Urinary bladder (tissue), 4 donors: ENCODE data around the gene MYB. TPM values are rescaled to one million over a fixed set of nuclear protein-coding genes. Genes with fewer than 3 reads are reported as not detected.
"Not testable (repeated sequence)": the region's sequence is repeated elsewhere in the genome, so short reads cannot be mapped to it uniquely, and the experiment has no call there.

Experiments
- DNase-seq: peaks from one replicate; pipeline ENCODE4 v3.0.0-alpha.2; 2015; ENCODE audit errors: extremely low spot score
- H3K27ac ChIP-seq: one replicate; pipeline ENCODE4 v1.5.1; 2013; ENCODE audit warnings: low read depth, mild to moderate bottlenecking, moderate library complexity
- H3K36me3 ChIP-seq: one replicate; pipeline ENCODE4 v1.6.1; 2013; ENCODE audit warnings: mild to moderate bottlenecking, moderate library complexity; ENCODE audit not compliant: insufficient read depth
- H3K4me1 ChIP-seq: one replicate; pipeline ENCODE4 v1.6.1; 2013; ENCODE audit warnings: mild to moderate bottlenecking, moderate library complexity; ENCODE audit not compliant: insufficient read depth
- H3K4me3 ChIP-seq: one replicate; pipeline ENCODE4 v1.5.1; 2013; ENCODE audit warnings: low read depth, low read length
- WGBS: extraction: QIAGEN DNeasy Blood & Tissue Kit; methylation state at CpG from one replicate; pipeline ENCODE4 v1.1.7; 2013; 5-methylcytosine and 5-hydroxymethylcytosine counted together
- polyA plus RNA-seq: library from polyadenylated mRNA; stranded (reverse); fragments of 200-250 nt; gene quantifications from one replicate; pipeline ENCODE4 v1.2.3, GENCODE V29; 2013
- total RNA-seq: library from RNA; depleted of rRNA; stranded (reverse); fragments of >200 nt; gene quantifications from one replicate; pipeline ENCODE4 v1.2.3, GENCODE V29; 2014
- donor health status: healthy with polysubstance abuse.
- donor health status: healthy.

Gene MYB
- total and polyA plus RNA-seq, 2 donors, result 0.18 to 2.1 TPM

GRCh38 chr6:135244805-135245204 is 63.7 kb downstream of the MYB start:
- H3K27ac ChIP-seq, result no peak overlapping the region
- DNase-seq, result no peak
- H3K36me3 ChIP-seq, result no peaks in the 10 kb centered on the region
- H3K4me1 ChIP-seq, result no peaks in the 10 kb centered on the region
- H3K4me3 ChIP-seq, result no peak overlapping the region
- 74% methylated on average over 6 of the region's 6 CpGs for WGBS

DNA sequence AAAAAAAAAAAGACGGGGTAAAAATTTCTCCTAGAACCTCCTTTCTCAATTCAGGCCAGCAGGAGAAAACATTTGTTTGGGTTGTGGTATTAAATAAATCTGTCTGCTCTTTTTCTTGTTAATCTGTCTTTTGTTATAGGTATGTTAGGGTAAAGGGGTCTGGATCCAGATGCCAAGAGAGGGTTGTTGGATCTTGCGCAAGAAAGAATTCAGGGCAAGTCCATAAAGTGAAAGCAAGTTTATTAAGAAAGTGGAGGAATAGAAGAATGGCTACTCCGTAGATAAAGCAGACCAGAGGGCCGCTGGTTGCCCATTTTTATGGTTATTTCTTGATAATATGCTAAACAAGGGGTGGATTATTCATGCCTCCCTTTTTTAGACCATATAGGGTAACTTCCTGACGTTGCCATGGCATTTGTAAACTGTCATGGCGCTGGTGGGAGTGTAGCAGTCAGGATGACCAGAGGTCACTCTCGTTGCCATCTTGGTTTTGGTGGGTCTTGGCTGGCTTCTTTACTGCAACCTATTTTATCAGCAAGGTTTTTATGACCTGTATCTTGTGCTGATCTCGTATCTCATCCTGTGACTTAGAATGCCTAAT is 65.4 kb downstream of the MYB start:
- H3K4me1 ChIP-seq, H3K4me3 ChIP-seq, H3K36me3 ChIP-seq, H3K27ac ChIP-seq, DNase-seq: not testable (repeated sequence)
- WGBS, result 78% methylated on average over 8 of the region's 8 CpGs

DNA sequence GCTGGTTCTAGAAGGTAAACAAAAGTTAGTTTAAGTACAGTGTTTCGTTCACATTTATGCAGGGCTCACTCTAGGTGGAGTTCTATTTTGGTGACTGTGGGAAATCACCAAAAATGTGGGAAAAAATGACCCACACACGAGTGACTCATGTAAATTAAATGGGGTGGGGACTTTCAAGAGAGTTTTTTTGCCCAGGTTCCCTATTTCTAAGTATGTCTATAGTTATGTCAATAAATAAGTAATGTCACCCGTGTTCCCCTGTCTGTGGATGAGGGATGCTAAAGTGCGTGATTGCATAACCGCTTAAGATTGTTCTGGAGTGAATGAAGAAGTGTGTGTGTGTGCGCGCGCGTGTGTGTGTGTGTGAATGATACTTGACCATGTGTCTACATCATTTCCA is 69.1 kb downstream of the MYB start:
- H3K4me1 ChIP-seq, result no peaks in the 10 kb centered on the region
- 86% methylated on average over 9 of the region's 9 CpGs for WGBS
- H3K4me3 ChIP-seq, result no peak overlapping the region
- no peak overlapping the region for H3K27ac ChIP-seq
- DNase-seq, result no peak
- no peaks in the 10 kb centered on the region for H3K36me3 ChIP-seq

GRCh38 chr6:135250751-135251497 is 69.8 kb downstream of the MYB start:
- Histone ChIP-seq H3K4me1 (no peaks in the 10 kb centered on the region), H3K27ac (no peak overlapping the region), H3K4me3 (no peak overlapping the region), H3K36me3 (no peaks in the 10 kb centered on the region)
- no peak for DNase-seq
- WGBS, result 89% methylated on average over 9 of the region's 9 CpGs

DNA sequence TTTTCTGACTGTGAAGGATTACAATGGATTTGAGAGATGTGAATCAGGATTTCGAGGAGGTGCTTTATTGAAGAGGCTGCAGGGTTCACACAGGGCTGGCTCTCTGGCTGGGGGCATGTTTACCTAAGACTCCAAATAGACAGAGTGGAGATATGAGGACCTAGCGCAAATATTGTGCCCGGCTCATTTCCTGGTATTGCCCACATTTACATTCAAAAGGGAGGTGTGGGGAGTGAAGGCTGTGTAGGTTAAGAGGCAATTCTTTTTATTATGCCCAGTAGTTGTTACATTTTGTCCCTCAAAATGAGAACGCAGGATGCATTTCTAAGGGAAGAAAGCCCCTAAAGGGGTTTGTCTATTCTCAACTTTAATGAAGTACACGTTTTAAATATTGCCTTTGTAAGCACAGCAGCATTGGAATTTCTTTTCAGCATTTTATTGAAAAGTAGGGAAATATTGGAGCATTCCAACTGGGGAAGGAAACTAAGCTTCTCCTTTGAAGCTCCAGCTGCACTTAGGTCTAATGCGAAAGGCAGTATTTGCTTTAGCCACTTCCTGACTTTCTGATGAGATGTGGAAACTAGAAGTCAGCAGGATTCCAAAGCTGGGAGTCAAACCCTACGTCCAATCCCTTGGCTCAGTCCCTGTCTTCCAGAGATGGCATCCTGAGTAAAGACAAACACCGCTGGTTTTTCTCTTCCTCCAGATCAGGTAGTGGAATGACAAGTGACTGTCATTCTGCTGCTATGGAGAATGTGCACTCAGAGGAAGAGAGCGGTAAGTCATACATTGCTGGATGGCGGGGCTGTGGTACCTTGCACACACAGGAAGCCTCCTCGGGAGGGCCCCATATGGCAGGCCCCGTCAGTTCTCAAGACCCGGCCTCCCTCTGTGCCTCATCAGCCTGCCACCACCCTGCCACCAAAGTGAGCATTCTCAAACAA is 70.7 kb downstream of the MYB start:
- WGBS, result 60% methylated on average over 13 of the region's 13 CpGs
- H3K27ac ChIP-seq, result no peak overlapping the region
- H3K36me3 ChIP-seq, result no peaks in the 10 kb centered on the region
- H3K4me1 ChIP-seq, result no peaks in the 10 kb centered on the region
- no peak for DNase-seq
- H3K4me3 ChIP-seq, result no peak overlapping the region

GRCh38 chr6:135254471-135254870 is 73.4 kb downstream of the MYB start:
- H3K4me1 ChIP-seq, result no peaks in the 10 kb centered on the region
- 64% methylated on average over 1 of the region's 1 CpG for WGBS
- no peaks in the 10 kb centered on the region for H3K36me3 ChIP-seq
- no peak for DNase-seq
- H3K4me3 ChIP-seq, result no peak overlapping the region
- H3K27ac ChIP-seq, result no peak overlapping the region

GRCh38 chr6:135256866-135257265 is 75.8 kb downstream of the MYB start:
- Histone ChIP-seq H3K36me3 (no peaks in the 10 kb centered on the region), H3K27ac (no peak overlapping the region), H3K4me1 (no peaks in the 10 kb centered on the region), H3K4me3 (no peak overlapping the region)
- DNase-seq, result no peak
- WGBS, result 52% methylated on average over 4 of the region's 4 CpGs

GRCh38 chr6:135257631-135258405 is 76.7 kb downstream of the MYB start:
- no peaks in the 10 kb centered on the region for H3K36me3 ChIP-seq
- WGBS, result 55% methylated on average over 2 of the region's 2 CpGs
- H3K27ac ChIP-seq, result no peak overlapping the region
- H3K4me3 ChIP-seq, result no peak overlapping the region
- no peak for DNase-seq
- no peaks in the 10 kb centered on the region for H3K4me1 ChIP-seq

DNA sequence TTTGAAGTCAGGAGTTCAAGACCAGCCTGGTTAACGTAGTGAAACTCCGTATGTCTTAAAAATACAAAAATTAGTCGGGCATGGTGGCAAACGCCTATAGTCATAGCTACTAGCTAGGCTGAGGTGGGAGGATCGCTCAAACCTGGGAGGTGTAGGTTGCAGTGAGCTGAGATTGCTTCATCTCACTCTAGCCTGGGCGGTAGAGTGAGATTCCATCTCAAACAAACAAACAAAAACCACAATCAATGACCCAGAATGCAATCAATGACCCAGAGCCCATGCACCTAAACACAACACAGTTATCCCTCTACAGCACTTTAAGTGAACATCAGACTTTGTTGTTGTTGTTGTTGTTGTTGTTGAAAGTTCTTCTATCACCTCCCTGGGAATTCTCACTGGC is 77.9 kb downstream of the MYB start:
- DNase-seq, result no peak
- Histone ChIP-seq H3K27ac (no peak overlapping the region), H3K4me3 (no peak overlapping the region), H3K4me1 (no peaks in the 10 kb centered on the region), H3K36me3 (no peaks in the 10 kb centered on the region)
- 58% methylated on average over 6 of the region's 6 CpGs for WGBS

- 89% methylated on average over 4 of the region's 4 CpGs for WGBS
- no peaks in the 10 kb centered on the region for H3K36me3 ChIP-seq
- no peaks in the 10 kb centered on the region for H3K4me1 ChIP-seq
- H3K27ac ChIP-seq, result no peak overlapping the region
- DNase-seq, result no peak
- H3K4me3 ChIP-seq, result no peak overlapping the region
These were observed 79.5 kb downstream of the MYB start for GRCh38 chr6:135260612-135261011.

DNA sequence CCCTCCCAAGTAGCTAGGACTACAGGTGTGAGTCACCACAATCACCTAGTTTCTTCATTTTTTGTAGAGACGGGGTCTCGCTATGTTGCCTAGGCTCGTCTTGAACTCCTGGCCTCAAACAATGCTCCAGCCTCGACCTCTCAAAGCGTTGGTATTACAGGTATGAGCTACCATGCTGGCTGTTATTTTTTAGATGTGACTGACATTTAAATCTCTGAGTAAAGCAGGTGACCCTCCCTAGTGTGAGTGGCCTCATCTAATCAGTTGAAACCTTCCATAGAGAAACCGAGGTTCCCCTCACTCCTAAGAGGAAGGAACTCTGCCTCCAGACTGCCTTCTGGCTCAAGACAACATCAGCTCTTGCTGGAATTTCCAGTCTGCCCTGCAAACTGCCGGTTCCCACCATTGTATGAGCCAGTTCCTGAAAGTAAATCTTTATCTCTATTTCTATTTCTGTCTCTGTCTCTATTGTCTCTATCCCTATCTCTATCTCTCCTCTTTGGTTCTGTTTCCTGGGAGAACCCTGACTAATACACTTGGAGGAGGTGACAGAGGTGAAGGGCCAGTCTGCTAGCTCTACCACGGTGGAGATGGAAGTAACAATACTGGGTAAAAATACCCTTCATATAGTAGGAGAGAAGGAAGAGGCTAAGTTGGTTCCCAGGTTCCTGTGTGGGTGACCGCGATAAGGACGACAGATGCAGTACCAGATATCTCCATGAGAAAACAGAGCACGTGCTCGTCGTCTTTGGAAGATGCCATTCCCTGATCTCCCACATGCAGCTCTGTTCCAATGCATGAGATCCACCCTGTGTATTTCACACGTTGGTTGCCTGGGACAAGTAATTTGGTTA is 81.0 kb downstream of the MYB start:
- DNase-seq, result no peak
- Histone ChIP-seq H3K4me3 (no peak overlapping the region), H3K27ac (no peak overlapping the region), H3K36me3 (no peaks in the 10 kb centered on the region), H3K4me1 (no peaks in the 10 kb centered on the region)
- 80% methylated on average over 15 of the region's 15 CpGs for WGBS

- WGBS, result 86% methylated on average over 3 of the region's 3 CpGs
- no peak for DNase-seq
- Histone ChIP-seq H3K4me3 (no peak overlapping the region), H3K36me3 (no peaks in the 10 kb centered on the region), H3K4me1 (no peaks in the 10 kb centered on the region), H3K27ac (no peak overlapping the region)
These were observed 84.2 kb downstream of the MYB start for GRCh38 chr6:135265278-135265677.
